ENCODE data around the gene PAOX. TPM values are rescaled to one million over a fixed set of nuclear protein-coding genes. Genes with fewer than 3 reads are reported as not detected.

PAOX gene
- total and polyA plus RNA-seq, 8 donors, result 2.8 to 9.9 (median 3.8) TPM

- 42 to 51% methylated on average over 9 of the region's 9 CpGs for WGBS, 2 donors
- FAIRE-seq (no peak), DNase-seq (no peak), ATAC-seq (no peak)
- intact Hi-C loops (cut with DNase I), result no loop called here
- no peaks in the 10 kb centered on the region for H3K9me3 ChIP-seq
- H3K27ac ChIP-seq, result no peak overlapping the region
- TF ChIP-seq, protein P1, sequence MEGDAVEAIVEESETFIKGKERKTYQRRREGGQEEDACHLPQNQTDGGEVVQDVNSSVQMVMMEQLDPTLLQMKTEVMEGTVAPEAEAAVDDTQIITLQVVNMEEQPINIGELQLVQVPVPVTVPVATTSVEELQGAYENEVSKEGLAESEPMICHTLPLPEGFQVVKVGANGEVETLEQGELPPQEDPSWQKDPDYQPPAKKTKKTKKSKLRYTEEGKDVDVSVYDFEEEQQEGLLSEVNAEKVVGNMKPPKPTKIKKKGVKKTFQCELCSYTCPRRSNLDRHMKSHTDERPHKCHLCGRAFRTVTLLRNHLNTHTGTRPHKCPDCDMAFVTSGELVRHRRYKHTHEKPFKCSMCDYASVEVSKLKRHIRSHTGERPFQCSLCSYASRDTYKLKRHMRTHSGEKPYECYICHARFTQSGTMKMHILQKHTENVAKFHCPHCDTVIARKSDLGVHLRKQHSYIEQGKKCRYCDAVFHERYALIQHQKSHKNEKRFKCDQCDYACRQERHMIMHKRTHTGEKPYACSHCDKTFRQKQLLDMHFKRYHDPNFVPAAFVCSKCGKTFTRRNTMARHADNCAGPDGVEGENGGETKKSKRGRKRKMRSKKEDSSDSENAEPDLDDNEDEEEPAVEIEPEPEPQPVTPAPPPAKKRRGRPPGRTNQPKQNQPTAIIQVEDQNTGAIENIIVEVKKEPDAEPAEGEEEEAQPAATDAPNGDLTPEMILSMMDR (IDR thresholded peaks at IDR 0.05), result no peak
- H3K4me1 ChIP-seq, result no peaks in the 10 kb centered on the region
- H3K4me3 ChIP-seq, result no peak overlapping the region
- peaks cover 0 to 5% (median 2%) of the 10 kb centered on the region in 4 donors for H3K27me3 ChIP-seq
- H3K36me3 ChIP-seq, result no peaks in the 10 kb centered on the region
Observed at GRCh38 chr10:133343558-133343957, 35.5 kb upstream of the PAOX start.

GRCh38 chr10:133344236-133344635 lies 34.8 kb upstream of the PAOX start:
- WGBS, 2 donors, result 61 to 66% methylated on average over 5 of the region's 5 CpGs
- intact Hi-C loops (cut with DNase I), result no loop called here

GRCh38 chr10:133346413-133346812 lies 32.6 kb upstream of the PAOX start:
- Histone ChIP-seq H3K27me3 (peaks cover 0 to 4% (median 0%) of the 10 kb centered on the region in 4 donors), H3K4me1 (no peaks in the 10 kb centered on the region), H3K9me3 (no peaks in the 10 kb centered on the region), H3K36me3 (no peaks in the 10 kb centered on the region), H3K27ac (no peak overlapping the region), H3K4me3 (no peak overlapping the region)
- ATAC-seq, result no peak
- FAIRE-seq, result no peak
- WGBS, 2 donors, result 63 to 64% methylated on average over 10 to 11 of the region's 11 CpGs
- intact Hi-C loops (cut with DNase I), result no loop called here
- TF ChIP-seq, protein P1 (IDR thresholded peaks at IDR 0.05), result no peak
- no peak for DNase-seq

More at GRCh38 chr10:133344236-133344635, 34.8 kb upstream of the PAOX start:
- ATAC-seq, result no peak
- Histone ChIP-seq H3K4me1 (no peaks in the 10 kb centered on the region), H3K9me3 (no peaks in the 10 kb centered on the region), H3K27me3 (peaks cover 0 to 5% (median 2%) of the 10 kb centered on the region in 4 donors), H3K4me3 (no peak overlapping the region), H3K36me3 (no peaks in the 10 kb centered on the region), H3K27ac (no peak overlapping the region)
- no peak for FAIRE-seq
- DNase-seq, result no peak
- TF ChIP-seq, protein P1 (IDR thresholded peaks at IDR 0.05), result no peak

DNA sequence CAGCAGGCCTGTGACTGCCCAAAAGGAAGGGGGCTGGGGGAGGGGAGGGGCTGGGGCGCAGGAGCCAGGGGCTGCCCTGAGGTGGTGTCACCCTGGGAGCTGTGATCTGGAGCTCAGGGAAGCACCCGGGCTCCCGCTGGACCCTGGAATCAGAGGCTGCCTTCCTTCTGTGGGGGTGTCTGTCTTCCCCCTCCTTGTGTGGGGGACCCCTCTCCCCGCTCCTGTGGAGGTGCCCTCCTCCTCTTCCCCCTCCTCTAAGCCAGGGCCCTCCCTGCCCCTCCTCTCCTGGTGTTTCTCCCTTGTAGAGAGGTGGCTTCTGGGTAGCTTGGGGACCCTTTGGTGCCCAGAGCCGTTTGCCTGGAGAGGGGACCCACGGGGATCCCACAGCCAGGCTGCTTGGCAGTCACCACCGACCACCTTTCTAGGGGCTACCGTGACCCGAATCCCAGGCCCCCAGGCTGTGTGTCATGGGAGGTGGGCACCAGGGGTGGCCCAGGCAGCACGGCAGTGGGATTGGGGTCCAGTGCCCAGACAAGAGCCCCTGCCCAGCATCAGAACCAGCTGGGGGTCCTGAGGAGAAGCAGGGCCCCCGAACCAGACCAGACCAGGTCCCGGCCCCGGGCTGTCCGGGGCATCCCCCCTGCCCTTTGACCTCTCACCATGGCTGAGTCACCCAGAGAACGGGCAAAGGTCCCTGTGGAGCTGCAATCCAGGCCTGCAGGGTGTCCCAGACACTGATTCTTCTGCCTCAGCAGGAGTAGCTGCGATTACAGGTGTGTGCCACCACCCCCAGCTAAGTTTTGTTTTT lies 31.1 kb upstream of the PAOX start:
- no peak for FAIRE-seq
- DNase-seq, result no peak

More for the DNA sequence above, 31.1 kb upstream of the PAOX start:
- WGBS, 2 donors, result 40 to 53% methylated on average over 12 to 16 of the region's 16 CpGs
- TF ChIP-seq, protein P1 (IDR thresholded peaks at IDR 0.05), result no peak
- no peaks in the 10 kb centered on the region for H3K36me3 ChIP-seq
- no peak overlapping the region for H3K27ac ChIP-seq
- no peak overlapping the region for H3K4me3 ChIP-seq
- no peaks in the 10 kb centered on the region for H3K4me1 ChIP-seq
- ATAC-seq, result no peak
- intact Hi-C loops (cut with DNase I), result no loop called here
- H3K9me3 ChIP-seq, result no peaks in the 10 kb centered on the region
- H3K27me3 ChIP-seq, result peaks cover 0 to 4% (median 0%) of the 10 kb centered on the region in 4 donors
